Measurements from ENCODE around the gene BMPR1B.
"Not testable (repeated sequence)": the region's sequence is repeated elsewhere in the genome, so short reads cannot be mapped to it uniquely, and the experiment has no call there.

The BMPR1B gene

GRCh38 chr4:94763500-94763899 lies 5.7 kb downstream of the BMPR1B start:
- no peak for FAIRE-seq

GRCh38 chr4:94764069-94764468 lies 6.3 kb downstream of the BMPR1B start:
- no peak for FAIRE-seq

- no peak for FAIRE-seq
These were observed 7.4 kb downstream of the BMPR1B start for GRCh38 chr4:94765174-94765573.

- FAIRE-seq = no peak
These were observed 7.9 kb downstream of the BMPR1B start for GRCh38 chr4:94765648-94766047.

GRCh38 chr4:94766856-94767255 lies 9.1 kb downstream of the BMPR1B start:
- FAIRE-seq = no peak

GRCh38 chr4:94767446-94767845 lies 9.7 kb downstream of the BMPR1B start:
- FAIRE-seq = no peak

- FAIRE-seq = no peak
These were observed 25.0 kb downstream of the BMPR1B start for GRCh38 chr4:94782707-94783106.

- no peak for FAIRE-seq
These were observed 33.9 kb downstream of the BMPR1B start for GRCh38 chr4:94791701-94792100.

GRCh38 chr4:94798808-94799207 lies 41.1 kb downstream of the BMPR1B start:
- no peak for FAIRE-seq

GRCh38 chr4:94801016-94801415 lies 43.3 kb downstream of the BMPR1B start:
- FAIRE-seq = no peak

GRCh38 chr4:94802091-94802490 lies 44.3 kb downstream of the BMPR1B start:
- FAIRE-seq = no peak

- FAIRE-seq = no peak
These were observed 45.4 kb downstream of the BMPR1B start for GRCh38 chr4:94803181-94803580.

GRCh38 chr4:94804650-94805049 lies 46.9 kb downstream of the BMPR1B start:
- FAIRE-seq = no peak

- no peak for FAIRE-seq
These were observed 48.6 kb downstream of the BMPR1B start for GRCh38 chr4:94806376-94806775.

GRCh38 chr4:94811643-94812042 lies 53.9 kb downstream of the BMPR1B start:
- no peak for FAIRE-seq

- FAIRE-seq = no peak
These were observed 55.5 kb downstream of the BMPR1B start for GRCh38 chr4:94813221-94813620.

- FAIRE-seq = no peak
These were observed 56.5 kb downstream of the BMPR1B start for GRCh38 chr4:94814237-94814636.

GRCh38 chr4:94819371-94820168 lies 61.8 kb downstream of the BMPR1B start:
- FAIRE-seq = no peak

GRCh38 chr4:94826206-94826605 lies 68.5 kb downstream of the BMPR1B start:
- no peak for FAIRE-seq

- no peak for FAIRE-seq
These were observed 69.8 kb downstream of the BMPR1B start for GRCh38 chr4:94827481-94828110.

GRCh38 chr4:94828882-94829281 lies 71.1 kb downstream of the BMPR1B start:
- FAIRE-seq = no peak

GRCh38 chr4:94831607-94832006 lies 73.9 kb downstream of the BMPR1B start:
- FAIRE-seq = no peak

GRCh38 chr4:94832329-94832728 lies 74.6 kb downstream of the BMPR1B start:
- not testable (repeated sequence) for FAIRE-seq

- no peak for FAIRE-seq
These were observed 75.6 kb downstream of the BMPR1B start for GRCh38 chr4:94833394-94833793.

- FAIRE-seq = no peak
These were observed 76.7 kb downstream of the BMPR1B start for GRCh38 chr4:94834501-94834900.
